ENCODE data around the gene EHBP1.

Gene EHBP1

DNA sequence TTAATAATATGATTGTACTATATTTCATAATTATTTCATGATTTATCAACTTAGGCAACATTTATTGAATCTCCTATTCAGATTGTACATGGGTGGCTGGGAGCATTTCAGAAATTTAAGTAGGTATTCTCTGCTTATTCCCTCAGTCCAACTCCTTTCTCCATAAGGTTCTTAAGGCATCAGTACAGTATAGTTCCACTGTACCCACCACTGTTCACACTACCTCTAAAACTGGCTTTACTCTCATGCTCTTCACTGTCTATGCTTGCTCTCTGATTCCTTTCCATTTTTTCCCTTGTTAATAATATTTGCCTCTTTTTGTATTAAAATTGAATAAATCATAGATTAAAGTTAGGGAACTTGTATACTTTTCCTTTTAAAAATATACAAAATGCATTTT, 89.8 kb downstream of the EHBP1 start:
- Histone ChIP-seq H3K4me2 (peak overlapping the region in 2 of 11 experiments; percentile 28 to 30; a peak in 5 of 22 replicates), H3K4me1 (peaks cover 0 to 9% (median 0%) of the 10 kb centered on the region in 10 experiments; a peak in 6 of 20 replicates), H3K27me3 (no peaks in the 10 kb centered on the region), H3K36me3 (no peaks in the 10 kb centered on the region), H3K27ac (no peak overlapping the region), H3K9me3 (replicated peaks in 1 of 11) (no peaks in the 10 kb centered on the region), H3K4me3 (no peak overlapping the region), H3K9ac (no peak overlapping the region), H4K20me1 (no peaks in the 10 kb centered on the region)
- TF ChIP-seq Cebpa-rat (IDR thresholded peaks at IDR 0.05) = no peak

DNA sequence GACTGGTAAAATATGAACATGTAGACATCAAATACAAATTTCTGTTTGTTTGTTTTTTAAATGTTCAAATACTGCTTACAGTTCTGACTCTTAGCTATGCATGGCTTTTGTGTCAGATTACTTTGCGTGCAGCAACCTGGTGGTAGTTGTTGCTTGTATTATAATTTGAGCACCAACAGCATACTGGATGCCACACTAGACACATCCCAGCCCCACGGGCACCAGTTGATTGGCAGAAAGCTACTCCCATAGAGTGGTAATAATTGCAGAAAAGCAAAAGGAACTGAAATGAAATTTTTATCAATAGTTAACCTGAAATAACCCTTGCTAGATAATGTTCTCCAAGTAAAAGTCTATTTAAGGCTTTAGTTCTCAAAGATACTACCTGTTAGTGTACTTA, 91.6 kb downstream of the EHBP1 start:
- H3K4me1 ChIP-seq = peaks cover 0 to 13% (median 2%) of the 10 kb centered on the region in 10 experiments; a peak in 10 of 20 replicates
- H4K20me1 ChIP-seq = no peaks in the 10 kb centered on the region
- H3K4me3 ChIP-seq = no peak overlapping the region
- H3K27ac ChIP-seq = no peak overlapping the region
- no peaks in the 10 kb centered on the region for H3K27me3 ChIP-seq
- H3K36me3 ChIP-seq = no peaks in the 10 kb centered on the region
- no peak overlapping the region for H3K4me2 ChIP-seq
- no peak for TF ChIP-seq Cebpa-rat (IDR thresholded peaks at IDR 0.05)
- no peaks in the 10 kb centered on the region for H3K9me3 ChIP-seq (replicated peaks in 1 of 11)
- H3K9ac ChIP-seq = no peak overlapping the region

- Histone ChIP-seq H3K4me1 (peaks cover 0 to 7% (median 0%) of the 10 kb centered on the region in 10 experiments; a peak in 6 of 20 replicates), H3K27me3 (no peaks in the 10 kb centered on the region), H3K36me3 (peaks cover 0 to 3% (median under 1%) of the 10 kb centered on the region in 11 experiments; a peak in 7 of 22 replicates), H3K4me3 (no peak overlapping the region), H3K9ac (no peak overlapping the region), H3K27ac (no peak overlapping the region), H3K9me3 (replicated peaks in 1 of 11) (peaks cover 0 to 2% (median 0%) of the 10 kb centered on the region in 11 experiments; a peak in 2 of 22 replicates), H3K4me2 (no peak overlapping the region), H4K20me1 (no peaks in the 10 kb centered on the region)
- no peak for TF ChIP-seq Cebpa-rat (IDR thresholded peaks at IDR 0.05)
Observed at GRCh38 chr2:62800618-62801017, 95.1 kb downstream of the EHBP1 start.

GRCh38 chr2:62801110-62801509, 95.6 kb downstream of the EHBP1 start:
- Histone ChIP-seq H4K20me1 (no peaks in the 10 kb centered on the region), H3K9me3 (replicated peaks in 1 of 11) (peaks cover 0 to 7% (median 3%) of the 10 kb centered on the region in 11 experiments; a peak in 13 of 22 replicates), H3K4me1 (peaks cover 0 to 7% (median 0%) of the 10 kb centered on the region in 10 experiments; a peak in 6 of 20 replicates), H3K4me2 (no peak overlapping the region), H3K27ac (no peak overlapping the region), H3K36me3 (peaks cover under 1 to 8% (median 5%) of the 10 kb centered on the region in 11 experiments; a peak in 14 of 22 replicates), H3K27me3 (no peaks in the 10 kb centered on the region), H3K9ac (no peak overlapping the region), H3K4me3 (no peak overlapping the region)
- no peak for TF ChIP-seq Cebpa-rat (IDR thresholded peaks at IDR 0.05)

- Histone ChIP-seq H3K36me3 (peaks cover 5 to 16% (median 14%) of the 10 kb centered on the region in 11 experiments; a peak in 19 of 22 replicates), H3K4me2 (peak overlapping the region in 1 of 11 experiments; percentile 3; a peak in 2 of 22 replicates)
Observed at GRCh38 chr2:62801814-62802523, 96.5 kb downstream of the EHBP1 start.

GRCh38 chr2:62803961-62804360, 98.4 kb downstream of the EHBP1 start:
- Histone ChIP-seq H3K9me3 (replicated peaks in 1 of 11) (peaks cover 17 to 36% (median 25%) of the 10 kb centered on the region in 11 experiments; a peak in 21 of 22 replicates), H3K4me3 (no peak overlapping the region), H3K9ac (no peak overlapping the region), H3K27ac (no peak overlapping the region), H3K4me1 (peaks cover 4 to 17% (median 11%) of the 10 kb centered on the region in 10 experiments; a peak in 18 of 20 replicates), H3K27me3 (no peaks in the 10 kb centered on the region), H3K36me3 (peaks cover 5 to 24% (median 17%) of the 10 kb centered on the region in 11 experiments; a peak in 19 of 22 replicates), H4K20me1 (no peaks in the 10 kb centered on the region), H3K4me2 (no peak overlapping the region)
- no peak for TF ChIP-seq Cebpa-rat (IDR thresholded peaks at IDR 0.05)

More at GRCh38 chr2:62801814-62802523, 96.5 kb downstream of the EHBP1 start:
- TF ChIP-seq Cebpa-rat (IDR thresholded peaks at IDR 0.05) = no peak
- Histone ChIP-seq H3K27me3 (no peaks in the 10 kb centered on the region), H4K20me1 (no peaks in the 10 kb centered on the region), H3K4me3 (no peak overlapping the region), H3K9me3 (replicated peaks in 1 of 11) (peaks cover 7 to 16% (median 12%) of the 10 kb centered on the region in 11 experiments; a peak in 21 of 22 replicates), H3K9ac (no peak overlapping the region), H3K27ac (no peak overlapping the region), H3K4me1 (peaks cover 0 to 7% (median 0%) of the 10 kb centered on the region in 10 experiments; a peak in 6 of 20 replicates)

- Histone ChIP-seq H4K20me1 (no peaks in the 10 kb centered on the region), H3K4me2 (no peak overlapping the region), H3K9ac (no peak overlapping the region), H3K9me3 (replicated peaks in 1 of 11) (peaks cover 17 to 37% (median 25%) of the 10 kb centered on the region in 11 experiments; a peak in 21 of 22 replicates), H3K4me3 (no peak overlapping the region), H3K36me3 (peaks cover 5 to 24% (median 17%) of the 10 kb centered on the region in 11 experiments; a peak in 19 of 22 replicates), H3K4me1 (peaks cover 5 to 23% (median 13%) of the 10 kb centered on the region in 10 experiments; a peak in 18 of 20 replicates), H3K27me3 (no peaks in the 10 kb centered on the region), H3K27ac (no peak overlapping the region)
- no peak for TF ChIP-seq Cebpa-rat (IDR thresholded peaks at IDR 0.05)
Observed at GRCh38 chr2:62806231-62806630, 100.7 kb downstream of the EHBP1 start.

DNA sequence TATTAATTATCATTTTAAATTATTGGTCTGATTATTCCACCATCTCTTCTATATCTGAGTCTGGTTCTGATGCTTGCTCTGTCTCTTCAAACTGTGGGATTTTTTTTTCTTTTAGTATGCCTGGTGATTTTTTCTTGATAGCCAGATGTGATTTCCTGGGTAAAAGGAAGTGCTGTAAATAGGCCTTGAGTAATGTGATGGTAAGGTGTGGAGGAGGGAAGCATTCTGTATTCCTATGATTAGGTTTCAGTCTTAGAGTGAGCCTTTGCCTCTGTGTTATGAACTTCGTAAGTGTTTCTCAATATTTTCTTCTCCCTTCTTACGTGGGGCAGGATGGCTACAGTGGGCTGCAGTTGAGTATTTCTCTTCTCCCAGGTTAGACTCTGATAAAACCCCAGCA, 103.0 kb downstream of the EHBP1 start:
- peaks cover 5 to 24% (median 17%) of the 10 kb centered on the region in 11 experiments; a peak in 19 of 22 replicates for H3K36me3 ChIP-seq
- H3K4me1 ChIP-seq = peaks cover 5 to 17% (median 12%) of the 10 kb centered on the region in 10 experiments; a peak in 18 of 20 replicates
- peaks cover 17 to 37% (median 25%) of the 10 kb centered on the region in 11 experiments; a peak in 21 of 22 replicates for H3K9me3 ChIP-seq (replicated peaks in 1 of 11)
- H3K4me3 ChIP-seq = no peak overlapping the region
- no peaks in the 10 kb centered on the region for H3K27me3 ChIP-seq
- H3K9ac ChIP-seq = no peak overlapping the region
- TF ChIP-seq Cebpa-rat (IDR thresholded peaks at IDR 0.05) = no peak
- no peaks in the 10 kb centered on the region for H4K20me1 ChIP-seq
- H3K4me2 ChIP-seq = peak overlapping the region; percentile 8 to 64 (median 25); a peak in 19 of 22 replicates
- H3K27ac ChIP-seq = peak overlapping the region in 3 of 11 experiments; percentile 13 to 54 (median 43); a peak in 5 of 22 replicates

GRCh38 chr2:62811086-62811485, 105.6 kb downstream of the EHBP1 start:
- Histone ChIP-seq H3K27ac (no peak overlapping the region), H3K36me3 (peaks cover 5 to 19% (median 14%) of the 10 kb centered on the region in 11 experiments; a peak in 19 of 22 replicates), H3K4me3 (no peak overlapping the region), H3K9me3 (replicated peaks in 1 of 11) (peaks cover 15 to 31% (median 22%) of the 10 kb centered on the region in 11 experiments; a peak in 21 of 22 replicates), H3K4me2 (no peak overlapping the region), H3K9ac (no peak overlapping the region), H3K27me3 (no peaks in the 10 kb centered on the region), H3K4me1 (peaks cover 7 to 17% (median 13%) of the 10 kb centered on the region in 10 experiments; a peak in 19 of 20 replicates), H4K20me1 (no peaks in the 10 kb centered on the region)
- no peak for TF ChIP-seq Cebpa-rat (IDR thresholded peaks at IDR 0.05)
